Thoracic aorta (tissue), 2 donors: Measurements from ENCODE around the gene COA1. TPM values are rescaled to one million over a fixed set of nuclear protein-coding genes. Genes with fewer than 3 reads are reported as not detected.

ENCODE experiments used
- ATAC-seq: fragments of 150-250 bp; one replicate; pipeline ENCODE4 v1.8.0; 2017; ENCODE audit warnings: low read depth; ENCODE audit not compliant: insufficient number of reproducible peaks, low FRiP score
- DNase-seq: peaks from one replicate; pipeline ENCODE4 v3.0.0-alpha.2; 2020; ENCODE audit warnings: low spot score
- H3K27ac ChIP-seq, 2 donors: fragments of 200-600 bp; sonication (generic); 1 replicate in 1 of 2; 2 replicates in 1 of 2; pipeline ENCODE4 v1.5.1; 2016; ENCODE audit warnings: mild to moderate bottlenecking in 2 of 2, moderate library complexity in 2 of 2
- H3K27me3 ChIP-seq: fragments of 200-600 bp; sonication (generic); replicated peaks from 2 replicates; pipeline ENCODE4 v1.6.0; 2016; ENCODE audit warnings: mild to moderate bottlenecking; ENCODE audit not compliant: insufficient read depth
- H3K36me3 ChIP-seq: fragments of 200-600 bp; sonication (generic); one replicate; pipeline ENCODE4 v1.5.1; 2016
- H3K4me1 ChIP-seq, 2 donors: fragments of 200-600 bp; sonication (generic); 1 replicate in 1 of 2; 2 replicates in 1 of 2; pipeline versions ENCODE4 v1.5.1 to v1.6.0; 2016; ENCODE audit warnings: low read depth in 2 of 2, mild to moderate bottlenecking in 1 of 2; ENCODE audit not compliant: control insufficient read depth in 1 of 2
- H3K4me3 ChIP-seq: fragments of 200-600 bp; sonication (generic); 2 replicates; pipeline ENCODE4 v1.5.1; 2016; ENCODE audit warnings: mild to moderate bottlenecking
- H3K9me3 ChIP-seq: fragments of 200-600 bp; sonication (generic); 2 replicates; pipeline ENCODE4 v1.5.1; 2016
- CTCF ChIP-seq: fragments of 200-600 bp; sonication (generic); IDR thresholded peaks from one replicate; pipeline ENCODE4 v1.5.1; 2019; ENCODE audit warnings: antibody characterized with exemption
- total RNA-seq, 2 donors: library from RNA; depleted of rRNA; stranded (reverse); fragments of >200 nt; gene quantifications; one replicate each; pipeline versions ENCODE4 v1.1.0 to v1.2.3, GENCODE V29; 2016

Gene COA1
- total RNA-seq, 2 donors from 2014 or later = 39.9 to 77.4 TPM

DNA sequence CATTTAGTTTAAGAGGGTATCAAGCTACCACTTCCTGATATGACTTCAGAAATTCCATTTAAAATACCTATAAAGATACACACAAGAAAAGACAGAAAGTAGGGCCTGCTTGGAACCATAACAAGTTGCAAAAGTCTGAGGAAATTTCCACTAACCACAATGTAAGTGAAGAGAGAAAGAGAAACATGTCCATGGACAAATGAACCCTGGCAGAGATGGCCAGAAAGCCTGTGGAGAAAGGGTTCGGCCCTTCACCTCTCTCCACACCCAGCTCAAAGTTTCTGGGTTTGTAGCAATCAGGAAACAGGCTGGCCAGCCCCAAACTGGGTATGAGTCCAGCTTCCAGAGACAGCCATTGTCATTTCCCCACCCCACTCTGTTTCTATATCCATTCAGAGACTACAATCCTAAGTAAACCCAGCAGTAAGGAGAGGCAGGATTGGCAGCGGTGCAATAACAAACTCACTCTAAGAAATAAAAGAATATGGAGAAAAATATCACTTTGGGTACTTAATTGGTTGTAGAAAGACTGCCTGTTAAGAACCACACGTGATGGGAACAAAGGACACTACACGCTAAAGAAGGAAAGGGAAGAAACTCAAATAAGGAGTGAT is 75.3 kb downstream of the COA1 start:
- Histone ChIP-seq H3K9me3 (no peaks in the 10 kb centered on the region), H3K4me3 (no peak overlapping the region), H3K36me3 (no peaks in the 10 kb centered on the region), H3K27me3 (no peaks in the 10 kb centered on the region), H3K4me1 (peaks cover 32 to 40% of the 10 kb centered on the region in 2 donors), H3K27ac (no peak overlapping the region)
- ATAC-seq = no peak
- TF ChIP-seq CTCF = no peak
- no peak for DNase-seq

DNA sequence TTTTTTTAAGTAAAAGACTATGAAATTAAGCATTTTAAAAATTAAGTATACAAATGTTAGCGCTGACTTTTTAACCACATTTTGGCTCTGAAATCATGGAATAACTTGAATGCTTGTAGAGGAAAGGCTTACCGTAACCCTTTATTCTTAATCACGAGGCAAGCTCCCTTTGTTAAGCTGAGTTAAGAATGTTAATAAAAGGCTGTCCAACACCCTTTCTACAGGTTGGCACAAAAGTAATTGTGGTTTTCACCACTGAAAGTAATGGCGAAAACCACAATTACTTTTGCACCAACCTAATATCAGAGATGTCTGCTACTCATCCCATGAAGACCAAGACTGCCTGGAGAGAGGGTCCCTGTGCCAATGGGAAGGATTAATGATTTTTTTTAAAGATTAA is 75.9 kb downstream of the COA1 start:
- peaks cover 37 to 40% of the 10 kb centered on the region in 2 donors for H3K4me1 ChIP-seq
- no peak overlapping the region for H3K4me3 ChIP-seq
- no peak for TF ChIP-seq CTCF
- no peaks in the 10 kb centered on the region for H3K36me3 ChIP-seq
- ATAC-seq = no peak
- no peak for DNase-seq
- no peak overlapping the region for H3K27ac ChIP-seq
- H3K9me3 ChIP-seq = no peaks in the 10 kb centered on the region
- H3K27me3 ChIP-seq = no peaks in the 10 kb centered on the region

DNA sequence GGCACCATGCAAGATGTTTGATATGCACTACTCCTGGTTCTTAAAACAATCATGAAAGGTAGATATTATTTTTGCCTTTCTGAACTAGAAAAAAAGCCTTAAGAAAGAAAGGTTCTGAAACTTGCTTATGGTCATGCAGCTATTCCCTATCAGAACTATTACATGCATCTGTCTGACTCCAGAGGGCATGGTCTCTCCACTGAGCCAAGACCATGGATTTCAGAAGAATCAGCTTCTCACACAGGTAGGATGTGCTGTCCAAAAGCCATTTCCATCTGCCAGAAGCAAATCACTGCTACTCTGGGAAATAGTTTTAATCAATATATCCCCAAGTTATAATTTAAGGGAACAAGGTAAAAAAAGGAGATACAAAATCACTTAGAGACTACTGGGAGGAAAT is 77.0 kb downstream of the COA1 start:
- no peak overlapping the region for H3K4me3 ChIP-seq
- H3K27me3 ChIP-seq = no peaks in the 10 kb centered on the region
- peaks cover 48 to 49% of the 10 kb centered on the region in 2 donors for H3K4me1 ChIP-seq
- H3K36me3 ChIP-seq = no peaks in the 10 kb centered on the region
- no peak for DNase-seq
- TF ChIP-seq CTCF = no peak
- no peaks in the 10 kb centered on the region for H3K9me3 ChIP-seq
- ATAC-seq = no peak
- H3K27ac ChIP-seq = peak overlapping the region; percentile 4 to 97

GRCh38 chr7:43650457-43651052 is 78.8 kb downstream of the COA1 start:
- no peaks in the 10 kb centered on the region for H3K27me3 ChIP-seq
- DNase-seq (no peak), ATAC-seq (no peak)
- H3K36me3 ChIP-seq = no peaks in the 10 kb centered on the region
- H3K4me3 ChIP-seq = peak overlapping the region; percentile 41
- no peak for TF ChIP-seq CTCF
- peaks cover 64 to 67% of the 10 kb centered on the region in 2 donors for H3K4me1 ChIP-seq
- H3K9me3 ChIP-seq = no peaks in the 10 kb centered on the region
- H3K27ac ChIP-seq = peak overlapping the region; percentile 96 to 97

- H3K4me1 ChIP-seq = peaks cover 66 to 73% of the 10 kb centered on the region in 2 donors
- ATAC-seq = no peak
Measured at GRCh38 chr7:43649755-43650274, 79.5 kb downstream of the COA1 start.

More at GRCh38 chr7:43649755-43650274, 79.5 kb downstream of the COA1 start:
- no peak for TF ChIP-seq CTCF
- H3K4me3 ChIP-seq = no peak overlapping the region
- H3K27me3 ChIP-seq = no peaks in the 10 kb centered on the region
- no peaks in the 10 kb centered on the region for H3K36me3 ChIP-seq
- peak overlapping the region; percentile 96 to 97 for H3K27ac ChIP-seq
- H3K9me3 ChIP-seq = no peaks in the 10 kb centered on the region
- DNase-seq = no peak
